GM23338 (cell line): Measurements from ENCODE around the gene EZH2. TPM values are rescaled to one million over a fixed set of nuclear protein-coding genes. Genes with fewer than 3 reads are reported as not detected.
A peak's percentile ranks its signal among the peaks of the same experiment; 100 is the strongest.

Experiments used
- ATAC-seq: fragments of 200-7000 bp; cut with Tn5 transposase; 3 replicates; pipeline ENCODE4 v1.9.1; 2020
- DNase-seq: peaks from one replicate; pipeline ENCODE4 v3.0.0-alpha.2; 2015; ENCODE audit warnings: low spot score
- H2AFZ ChIP-seq: fragments of 200-600 bp; sonication (generic); 2 replicates; pipeline ENCODE4 v1.8.0; 2016; ENCODE audit warnings: antibody characterized with exemption, mild to moderate bottlenecking, moderate library complexity
- H3F3A ChIP-seq: fragments of 200-600 bp; sonication (generic); replicated peaks from 2 replicates; pipeline ENCODE4 v1.8.0; 2017; ENCODE audit warnings: antibody characterized with exemption, mixed run types, low read depth
- H3K27ac ChIP-seq: fragments of 200-600 bp; sonication (generic); 2 replicates; pipeline ENCODE4 v1.6.1; 2016; ENCODE audit warnings: low read depth
- H3K27me3 ChIP-seq: fragments of 200-600 bp; sonication (generic); 2 replicates; pipeline ENCODE4 v1.8.0; 2016; ENCODE audit warnings: mild to moderate bottlenecking, mixed run types, moderate library complexity; ENCODE audit not compliant: insufficient read depth
- H3K36me3 ChIP-seq: fragments of 200-600 bp; sonication (generic); 2 replicates; pipeline ENCODE4 v1.8.0; 2016; ENCODE audit warnings: mild to moderate bottlenecking; ENCODE audit not compliant: insufficient read depth
- H3K4me1 ChIP-seq: fragments of 200-600 bp; sonication (generic); 2 replicates; pipeline ENCODE4 v1.8.0; 2016; ENCODE audit warnings: mild to moderate bottlenecking, moderate library complexity; ENCODE audit not compliant: insufficient read depth
- H3K4me2 ChIP-seq: fragments of 200-600 bp; sonication (generic); 2 replicates; pipeline ENCODE4 v1.7.1; 2017; ENCODE audit warnings: mixed run types
- H3K4me3 ChIP-seq: fragments of 200-600 bp; sonication (generic); 2 replicates; pipeline ENCODE4 v1.6.1; 2016; ENCODE audit warnings: mixed run types
- H3K79me2 ChIP-seq: fragments of 200-600 bp; sonication (generic); replicated peaks from 2 replicates; pipeline ENCODE4 v1.8.0; 2017; ENCODE audit warnings: mild to moderate bottlenecking; ENCODE audit not compliant: insufficient read depth
- H3K9me2 ChIP-seq: fragments of 200-600 bp; sonication (generic); 2 replicates; pipeline ENCODE4 v1.8.0; 2017; ENCODE audit not compliant: insufficient read depth
- H4K20me1 ChIP-seq: fragments of 200-600 bp; sonication (generic); replicated peaks from 2 replicates; pipeline ENCODE4 v1.8.0; 2017; ENCODE audit warnings: mild to moderate bottlenecking; ENCODE audit not compliant: insufficient read depth
- H3K27ac Mint-ChIP-seq: 2 replicates; pipeline ENCODE4 v1.8.0; 2020; ENCODE audit warnings: inconsistent platforms, mild to moderate bottlenecking, moderate library complexity, mixed read lengths
- H3K27me3 Mint-ChIP-seq: 3 replicates; pipeline ENCODE4 v1.8.0; 2022; ENCODE audit warnings: low read depth, mild to moderate bottlenecking, moderate library complexity, mixed read lengths, inconsistent platforms; ENCODE audit not compliant: insufficient read depth, poor library complexity
- H3K36me3 Mint-ChIP-seq: 3 replicates; pipeline ENCODE4 v1.8.0; 2021; ENCODE audit warnings: low read depth, mild to moderate bottlenecking, inconsistent platforms, moderate library complexity, mixed read lengths
- H3K4me1 Mint-ChIP-seq: 3 replicates; pipeline ENCODE4 v1.8.0; 2020; ENCODE audit warnings: mild to moderate bottlenecking, inconsistent platforms, mixed read lengths
- H3K4me3 Mint-ChIP-seq: 3 replicates; pipeline ENCODE4 v1.8.0; 2021; ENCODE audit warnings: moderate library complexity, mild to moderate bottlenecking, inconsistent platforms, mixed read lengths
- H3K9me3 Mint-ChIP-seq: 3 replicates; pipeline ENCODE4 v1.8.0; 2020; ENCODE audit warnings: moderate library complexity, mild to moderate bottlenecking, inconsistent platforms, mixed read lengths
- NANOG ChIP-seq: IDR thresholded peaks from 2 replicates; pipeline ENCODE4 v1.6.1; 2016; ENCODE audit warnings: antibody characterized with exemption, borderline replicate concordance
- POLR2AphosphoS5 ChIP-seq: IDR thresholded peaks from 2 replicates; pipeline ENCODE4 v1.6.1; 2016; ENCODE audit warnings: antibody characterized with exemption, low read depth
- ZNF331 ChIP-seq: fragments of 250-450 bp; sonication (Bioruptor Pico); IDR thresholded peaks from 2 replicates; pipeline ENCODE4 v1.5.0; 2020; ENCODE audit warnings: low read depth, mild to moderate bottlenecking, moderate library complexity
- ZNF462 ChIP-seq: fragments of 250-450 bp; sonication (Bioruptor Pico); IDR thresholded peaks from 2 replicates; pipeline ENCODE4 v1.5.0; 2020; ENCODE audit warnings: mild to moderate bottlenecking, moderate library complexity
- polyA plus RNA-seq: library from polyadenylated mRNA; unstranded; fragments of >200 nt; fragmentation: Nextera tagmentation; extraction: Ambion mirVana; gene quantifications from 2 replicates; pipeline ENCODE4 v1.2.1, GENCODE V29; 2016
- total RNA-seq: library from RNA; depleted of rRNA; stranded (reverse); fragments of >200 nt; shearing (Covaris generic); gene quantifications from 2 replicates; pipeline ENCODE4 v1.2.3, GENCODE V29; 2014
- TF ChIP-seq, protein P1 (sequence below): IDR thresholded peaks from one replicate; pipeline ENCODE4 v1.6.1; 2018; ENCODE audit warnings: antibody characterized with exemption; ENCODE audit not compliant: unreplicated experiment
- TF ChIP-seq, protein P2 (sequence below): IDR thresholded peaks from 2 replicates; pipeline ENCODE4 v1.6.1; 2016; ENCODE audit warnings: antibody characterized with exemption

Gene EZH2
- total and polyA plus RNA-seq, 2 experiments from 2014 or later: 33.9 to 38.6 TPM

DNA sequence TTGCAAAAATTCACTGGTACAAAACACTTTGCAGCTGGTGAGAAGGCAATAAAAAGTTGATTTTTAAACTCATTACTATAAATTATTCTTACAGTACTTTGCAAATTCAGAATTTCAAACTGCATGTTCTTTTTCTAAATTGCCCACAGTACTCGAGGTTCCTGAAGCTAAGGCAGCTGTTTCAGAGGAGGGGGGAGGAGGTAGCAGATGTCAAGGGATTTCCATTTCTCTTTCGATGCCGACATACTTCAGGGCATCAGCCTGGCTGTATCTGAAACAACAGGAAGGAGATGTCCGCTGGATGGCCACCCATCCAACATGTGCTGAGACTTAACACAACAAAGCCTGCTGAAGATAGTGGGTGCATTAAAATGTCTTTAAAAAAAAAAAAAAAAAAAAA is 76.7 kb downstream of the EZH2 start (continued):
- TF ChIP-seq, protein P1, sequence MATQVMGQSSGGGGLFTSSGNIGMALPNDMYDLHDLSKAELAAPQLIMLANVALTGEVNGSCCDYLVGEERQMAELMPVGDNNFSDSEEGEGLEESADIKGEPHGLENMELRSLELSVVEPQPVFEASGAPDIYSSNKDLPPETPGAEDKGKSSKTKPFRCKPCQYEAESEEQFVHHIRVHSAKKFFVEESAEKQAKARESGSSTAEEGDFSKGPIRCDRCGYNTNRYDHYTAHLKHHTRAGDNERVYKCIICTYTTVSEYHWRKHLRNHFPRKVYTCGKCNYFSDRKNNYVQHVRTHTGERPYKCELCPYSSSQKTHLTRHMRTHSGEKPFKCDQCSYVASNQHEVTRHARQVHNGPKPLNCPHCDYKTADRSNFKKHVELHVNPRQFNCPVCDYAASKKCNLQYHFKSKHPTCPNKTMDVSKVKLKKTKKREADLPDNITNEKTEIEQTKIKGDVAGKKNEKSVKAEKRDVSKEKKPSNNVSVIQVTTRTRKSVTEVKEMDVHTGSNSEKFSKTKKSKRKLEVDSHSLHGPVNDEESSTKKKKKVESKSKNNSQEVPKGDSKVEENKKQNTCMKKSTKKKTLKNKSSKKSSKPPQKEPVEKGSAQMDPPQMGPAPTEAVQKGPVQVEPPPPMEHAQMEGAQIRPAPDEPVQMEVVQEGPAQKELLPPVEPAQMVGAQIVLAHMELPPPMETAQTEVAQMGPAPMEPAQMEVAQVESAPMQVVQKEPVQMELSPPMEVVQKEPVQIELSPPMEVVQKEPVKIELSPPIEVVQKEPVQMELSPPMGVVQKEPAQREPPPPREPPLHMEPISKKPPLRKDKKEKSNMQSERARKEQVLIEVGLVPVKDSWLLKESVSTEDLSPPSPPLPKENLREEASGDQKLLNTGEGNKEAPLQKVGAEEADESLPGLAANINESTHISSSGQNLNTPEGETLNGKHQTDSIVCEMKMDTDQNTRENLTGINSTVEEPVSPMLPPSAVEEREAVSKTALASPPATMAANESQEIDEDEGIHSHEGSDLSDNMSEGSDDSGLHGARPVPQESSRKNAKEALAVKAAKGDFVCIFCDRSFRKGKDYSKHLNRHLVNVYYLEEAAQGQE: no peak
- TF ChIP-seq NANOG (no peak), ZNF462 (CRISPR knock-in tag) (no peak)

- H3K9me3 Mint-ChIP-seq: no peaks in the 10 kb centered on the region
- no peak overlapping the region; the same call in 1 of the 2 replicates for H3K27ac Mint-ChIP-seq
- no peak overlapping the region for H2AFZ ChIP-seq
- H3K36me3 Mint-ChIP-seq: peaks cover 69% of the 10 kb centered on the region
- TF ChIP-seq, protein P2, sequence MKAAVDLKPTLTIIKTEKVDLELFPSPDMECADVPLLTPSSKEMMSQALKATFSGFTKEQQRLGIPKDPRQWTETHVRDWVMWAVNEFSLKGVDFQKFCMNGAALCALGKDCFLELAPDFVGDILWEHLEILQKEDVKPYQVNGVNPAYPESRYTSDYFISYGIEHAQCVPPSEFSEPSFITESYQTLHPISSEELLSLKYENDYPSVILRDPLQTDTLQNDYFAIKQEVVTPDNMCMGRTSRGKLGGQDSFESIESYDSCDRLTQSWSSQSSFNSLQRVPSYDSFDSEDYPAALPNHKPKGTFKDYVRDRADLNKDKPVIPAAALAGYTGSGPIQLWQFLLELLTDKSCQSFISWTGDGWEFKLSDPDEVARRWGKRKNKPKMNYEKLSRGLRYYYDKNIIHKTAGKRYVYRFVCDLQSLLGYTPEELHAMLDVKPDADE: no peak
- TF ChIP-seq ZNF331 (CRISPR knock-in tag) (no peak), POLR2AphosphoS5 (no peak)
- H3K27ac ChIP-seq: peak overlapping the region; percentile 59; the same call in 1 of the 2 replicates
- H3F3A ChIP-seq: 0 out of 2 replicates have a peak, but pooled peaks cover 4% of the 10 kb centered on the region
- no peak overlapping the region for H3K4me2 ChIP-seq
- H3K4me1 Mint-ChIP-seq: peaks cover 19% of the 10 kb centered on the region
- no peak overlapping the region for H3K4me3 Mint-ChIP-seq
- peaks cover 18% of the 10 kb centered on the region for H3K36me3 ChIP-seq
- H3K27me3 Mint-ChIP-seq: peaks cover 22% of the 10 kb centered on the region
- no peak for DNase-seq
- H4K20me1 ChIP-seq: peaks cover 3% of the 10 kb centered on the region; the same call in 1 of the 2 replicates
- no peak overlapping the region for H3K4me3 ChIP-seq
- no peak for ATAC-seq
- no peaks in the 10 kb centered on the region for H3K27me3 ChIP-seq
- H3K4me1 ChIP-seq: peaks cover 6% of the 10 kb centered on the region; the same call in 1 of the 2 replicates
- no peaks in the 10 kb centered on the region for H3K9me2 ChIP-seq
- H3K79me2 ChIP-seq: no peaks in the 10 kb centered on the region
Observed at GRCh38 chr7:148806187-148806586, 77.9 kb downstream of the EZH2 start.
